HUDEP-2 (cell line): ENCODE results near the gene FCER2.

ENCODE experiments used
- DNase-seq, 76 experiments: peaks; one replicate each; lab custom pipeline; 2025; ENCODE audit not compliant: unreplicated experiment in 76 of 76; lab: John Stamatoyannopoulos, UW

FCER2 gene

DNA sequence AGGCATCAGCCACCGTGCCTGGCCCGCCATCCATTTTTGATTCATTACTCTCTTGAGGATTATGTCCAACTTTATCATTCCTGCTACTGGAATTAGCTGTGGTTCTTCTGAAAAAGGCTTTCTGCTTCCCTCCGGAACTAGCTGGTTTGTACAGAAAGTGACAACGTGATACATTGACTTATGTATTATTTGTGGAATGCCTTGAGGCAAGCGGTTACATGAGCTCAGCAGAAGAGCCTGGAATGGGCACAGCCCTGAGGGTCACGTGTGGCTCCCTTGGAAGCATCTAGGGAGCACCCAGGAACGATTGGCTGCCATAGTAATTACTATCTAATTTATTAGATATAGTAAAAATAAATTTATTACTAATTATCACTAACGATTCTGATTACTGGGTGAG is 47.5 kb downstream of the FCER2 start:
- DNase-seq, result no peak

DNA sequence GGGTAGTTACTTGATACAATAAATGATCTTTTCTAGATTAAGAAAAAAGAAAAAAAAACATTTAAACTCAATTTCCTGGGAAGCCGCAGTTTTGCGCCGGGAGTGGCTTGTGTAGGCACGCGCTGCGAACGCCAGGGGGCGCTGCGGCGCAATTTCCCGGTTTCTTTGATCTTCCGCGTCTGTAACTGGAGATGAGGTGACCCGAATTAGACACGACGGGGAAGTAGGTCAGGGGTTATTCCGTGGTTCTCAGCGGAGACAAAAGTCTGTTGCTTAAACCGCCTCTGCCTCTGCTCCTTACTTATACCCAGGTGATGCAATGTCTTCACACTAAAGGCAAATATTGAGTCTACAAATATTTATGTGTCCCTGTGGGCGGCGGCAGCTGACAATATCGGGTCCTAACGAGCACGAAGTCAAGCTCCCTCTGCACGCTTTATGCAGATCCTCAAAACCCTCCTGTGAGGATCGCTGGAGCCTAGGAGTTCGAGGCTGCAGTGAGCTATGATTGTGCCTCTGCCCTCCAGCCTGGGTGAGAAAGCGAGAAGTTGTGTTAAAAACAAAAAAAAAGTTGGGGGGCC is 49.8 kb downstream of the FCER2 start:
- peak in 72 of 76 experiments; percentile 21 to 90 (median 74) for DNase-seq

GRCh38 chr19:7650148-7650547 is 51.8 kb downstream of the FCER2 start:
- no peak for DNase-seq

DNA sequence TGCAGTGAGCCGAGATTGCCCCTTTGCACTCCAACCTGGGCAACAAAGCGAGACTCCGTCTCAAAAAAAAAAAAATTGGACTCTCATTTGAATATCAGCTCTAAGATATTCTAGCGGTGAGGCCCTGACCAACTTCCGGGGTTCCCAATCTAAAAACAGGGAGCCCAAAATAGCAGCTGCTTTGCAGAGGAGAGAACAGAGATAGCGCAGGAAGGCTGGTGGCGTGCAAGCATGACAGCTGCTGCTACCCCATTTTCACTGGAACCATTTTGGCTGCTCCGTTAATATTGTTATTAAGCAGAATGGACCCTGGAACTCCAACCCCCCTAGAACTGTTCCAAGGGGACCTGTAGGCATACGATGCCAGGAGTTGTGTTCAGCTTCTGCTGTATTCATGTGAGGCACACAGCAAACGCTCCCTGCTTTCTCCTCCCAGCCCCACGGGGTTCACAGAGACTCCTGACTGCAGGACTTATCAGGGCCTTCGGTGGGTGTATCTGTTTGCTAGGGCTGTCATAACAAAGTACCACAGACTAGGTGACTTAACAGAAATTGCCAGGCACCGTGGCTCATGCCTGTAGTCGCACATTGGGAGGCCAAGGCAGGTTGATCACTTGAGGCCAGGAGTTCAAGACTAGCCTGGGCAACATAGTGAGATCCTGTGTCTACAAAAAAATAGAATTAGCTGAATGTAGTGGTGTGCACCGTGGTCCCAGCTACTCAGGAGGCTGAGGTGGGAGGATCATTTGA is 53.5 kb downstream of the FCER2 start:
- no peak for DNase-seq

DNA sequence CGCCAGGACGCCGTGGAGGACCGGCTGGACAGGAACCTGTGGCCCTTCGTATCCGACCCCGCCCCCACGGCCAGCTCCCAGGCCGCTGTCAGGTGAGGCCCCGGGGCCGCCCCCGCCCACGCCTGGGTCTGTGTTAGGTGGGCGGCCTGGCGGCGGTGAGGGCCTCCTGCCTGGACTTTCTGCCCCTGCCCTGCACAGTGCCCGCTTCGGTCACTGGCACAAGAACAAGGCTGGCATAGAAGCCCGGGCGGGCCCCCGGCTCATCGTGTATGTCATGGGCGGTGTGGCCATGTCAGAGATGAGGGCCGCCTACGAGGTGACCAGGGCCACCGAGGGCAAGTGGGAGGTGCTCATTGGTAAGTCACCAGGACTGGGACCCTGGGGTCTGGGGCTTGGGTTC is 54.8 kb downstream of the FCER2 start:
- no peak for DNase-seq

DNA sequence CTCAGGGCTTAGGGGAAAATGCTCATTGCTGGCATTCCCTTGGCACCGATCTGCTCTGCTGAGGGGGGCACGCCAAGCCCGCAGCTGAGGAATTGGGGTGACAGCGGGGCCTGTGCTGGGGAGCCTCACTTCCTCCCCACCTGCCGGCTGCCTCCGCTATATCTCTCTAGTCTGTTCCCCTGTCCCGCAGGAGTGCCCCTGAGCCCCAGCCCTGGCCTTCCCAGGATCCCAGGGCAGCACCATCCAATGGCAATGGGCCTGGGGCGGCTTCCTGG is 55.6 kb downstream of the FCER2 start:
- DNase-seq, result no peak

GRCh38 chr19:7645656-7646425 is 56.1 kb downstream of the FCER2 start:
- DNase-seq, result no peak

- DNase-seq, result no peak
These were observed 56.8 kb downstream of the FCER2 start for GRCh38 chr19:7645163-7645562.

DNA sequence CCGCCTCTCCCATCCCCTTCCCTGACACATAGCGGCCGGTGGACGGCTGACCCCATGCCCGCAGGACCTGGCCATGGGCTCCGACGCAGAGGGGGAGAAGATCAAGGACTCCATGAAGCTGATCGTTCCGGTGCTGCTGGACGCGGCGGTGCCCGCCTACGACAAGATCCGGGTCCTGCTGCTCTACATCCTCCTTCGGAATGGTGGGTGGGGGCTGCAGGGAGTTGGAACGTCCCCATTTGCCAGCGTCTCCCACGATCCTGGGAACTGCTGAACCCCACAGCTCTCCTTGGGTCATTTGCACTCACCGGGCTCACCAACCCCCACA is 57.4 kb downstream of the FCER2 start:
- DNase-seq, result no peak

- DNase-seq, result peak in 52 of 76 experiments; percentile 13 to 75 (median 46)
These were observed 58.0 kb downstream of the FCER2 start for GRCh38 chr19:7643629-7644549.

GRCh38 chr19:7643031-7643415 is 58.9 kb downstream of the FCER2 start:
- no peak for DNase-seq

DNA sequence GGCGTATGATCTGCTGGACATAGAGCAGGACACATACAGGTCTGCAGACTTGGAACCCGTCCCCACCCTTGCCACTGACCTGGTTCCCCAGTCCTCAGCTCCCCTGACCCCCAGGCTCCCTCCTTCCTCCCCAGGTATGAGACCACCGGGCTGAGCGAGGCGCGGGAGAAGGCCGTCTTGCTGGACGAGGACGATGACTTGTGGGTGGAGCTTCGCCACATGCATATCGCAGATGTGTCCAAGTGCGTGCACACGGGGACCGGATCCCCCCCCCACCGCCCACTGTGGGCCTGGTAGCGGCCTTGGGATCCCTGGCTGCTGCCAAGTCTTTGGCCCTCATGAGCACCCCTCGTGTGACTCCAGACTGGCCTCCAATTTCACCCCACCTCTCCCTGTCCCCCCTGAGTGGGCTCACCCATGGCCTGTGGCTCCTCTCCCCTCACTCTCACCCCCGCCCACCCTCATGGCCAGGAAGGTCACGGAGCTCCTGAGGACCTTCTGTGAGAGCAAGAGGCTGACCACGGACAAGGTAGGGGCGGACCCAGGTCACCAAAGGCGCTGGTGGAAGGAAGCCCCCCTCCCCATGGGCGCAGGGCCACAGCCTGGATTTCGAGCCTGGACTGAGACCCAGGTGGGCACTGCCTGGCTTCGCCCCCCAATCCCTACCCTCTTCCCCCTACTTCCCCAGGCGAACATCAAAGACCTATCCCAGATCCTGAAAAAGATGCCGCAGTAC is 59.5 kb downstream of the FCER2 start:
- DNase-seq, result no peak

- peak in 3 of 76 experiments; percentile 15 to 39 (median 17) for DNase-seq
These were observed 60.3 kb downstream of the FCER2 start for GRCh38 chr19:7641290-7642276.

DNA sequence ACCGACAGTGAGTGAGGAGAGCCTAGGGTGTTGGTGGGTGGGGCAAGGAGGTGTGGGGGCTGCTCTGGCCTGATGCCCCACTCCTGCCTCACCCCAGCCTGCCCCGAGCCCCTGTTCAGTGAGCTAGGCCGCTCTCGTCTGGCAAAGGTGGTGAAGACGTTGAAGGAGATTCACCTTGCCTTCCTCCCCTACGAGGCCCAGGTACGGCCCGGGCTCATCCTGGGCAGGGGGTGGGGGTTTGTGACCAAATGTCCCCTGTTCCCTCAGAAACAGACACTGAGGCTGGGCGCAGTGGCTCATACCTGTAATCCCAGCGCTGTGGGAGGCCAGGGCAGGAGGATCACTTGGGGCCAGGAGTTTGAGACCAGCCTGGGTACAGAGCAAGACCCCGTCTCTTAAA is 61.1 kb downstream of the FCER2 start:
- DNase-seq, result no peak

- no peak for DNase-seq
These were observed 62.0 kb downstream of the FCER2 start for GRCh38 chr19:7639863-7640348.

DNA sequence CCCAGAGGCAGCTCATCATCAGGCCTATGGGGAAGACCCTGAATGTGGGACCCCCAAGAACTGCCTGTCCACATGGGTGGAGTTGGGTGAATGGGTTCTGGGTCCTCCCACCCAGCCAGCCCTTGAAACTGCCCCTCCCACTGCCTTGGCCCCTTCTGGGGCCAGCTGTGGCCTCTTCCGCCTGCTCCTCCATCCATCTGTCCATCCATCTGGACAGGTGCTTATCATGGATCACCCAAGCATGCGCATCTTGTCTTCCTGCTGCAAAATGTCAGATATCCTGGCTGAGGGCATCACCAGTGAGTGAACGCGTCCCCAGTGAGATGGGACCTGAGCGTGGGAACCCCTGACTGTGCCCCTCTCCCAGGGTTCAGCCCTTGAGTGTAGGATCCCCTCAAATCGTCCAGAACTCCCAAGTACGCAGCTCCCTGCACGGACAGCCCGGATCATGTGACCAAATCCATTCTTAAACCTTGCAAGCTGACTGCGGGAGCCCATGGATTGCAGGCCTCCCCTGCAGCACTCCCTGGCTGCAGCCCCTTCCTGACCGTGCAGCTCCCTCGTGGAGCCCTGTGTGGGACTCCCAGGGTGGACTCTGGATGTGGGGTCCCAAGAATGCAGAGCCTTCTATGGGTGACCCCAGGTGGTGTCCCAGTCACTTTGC is 63.0 kb downstream of the FCER2 start:
- DNase-seq, result no peak
